ENCODE data around the gene ARGLU1.

DNA sequence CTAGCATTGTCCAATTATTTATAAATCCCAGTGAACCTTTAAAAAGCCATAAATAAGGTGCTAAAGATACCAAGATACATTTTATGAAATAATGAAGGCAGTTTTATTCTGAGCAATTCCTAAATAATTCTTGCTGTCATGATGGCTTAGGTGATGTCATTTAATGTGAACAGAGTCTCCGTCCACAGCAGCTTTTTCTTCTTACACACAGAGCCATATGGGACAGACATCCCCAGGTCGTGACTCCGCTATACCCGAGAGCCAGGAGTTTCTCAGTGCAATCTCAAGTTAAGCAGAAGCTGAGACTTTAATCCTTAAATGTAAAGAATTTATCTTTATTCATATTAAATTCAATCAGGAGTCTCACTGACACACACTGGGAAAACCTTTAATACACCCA is 62.2 kb downstream of the ARGLU1 start:
- TF ChIP-seq, protein P1, sequence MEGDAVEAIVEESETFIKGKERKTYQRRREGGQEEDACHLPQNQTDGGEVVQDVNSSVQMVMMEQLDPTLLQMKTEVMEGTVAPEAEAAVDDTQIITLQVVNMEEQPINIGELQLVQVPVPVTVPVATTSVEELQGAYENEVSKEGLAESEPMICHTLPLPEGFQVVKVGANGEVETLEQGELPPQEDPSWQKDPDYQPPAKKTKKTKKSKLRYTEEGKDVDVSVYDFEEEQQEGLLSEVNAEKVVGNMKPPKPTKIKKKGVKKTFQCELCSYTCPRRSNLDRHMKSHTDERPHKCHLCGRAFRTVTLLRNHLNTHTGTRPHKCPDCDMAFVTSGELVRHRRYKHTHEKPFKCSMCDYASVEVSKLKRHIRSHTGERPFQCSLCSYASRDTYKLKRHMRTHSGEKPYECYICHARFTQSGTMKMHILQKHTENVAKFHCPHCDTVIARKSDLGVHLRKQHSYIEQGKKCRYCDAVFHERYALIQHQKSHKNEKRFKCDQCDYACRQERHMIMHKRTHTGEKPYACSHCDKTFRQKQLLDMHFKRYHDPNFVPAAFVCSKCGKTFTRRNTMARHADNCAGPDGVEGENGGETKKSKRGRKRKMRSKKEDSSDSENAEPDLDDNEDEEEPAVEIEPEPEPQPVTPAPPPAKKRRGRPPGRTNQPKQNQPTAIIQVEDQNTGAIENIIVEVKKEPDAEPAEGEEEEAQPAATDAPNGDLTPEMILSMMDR (IDR thresholded peaks at IDR 0.05): no peak
- no peak for TF ChIP-seq POLR2A (IDR thresholded peaks at IDR 0.05)
